Kidney tubule cell (primary cell): ENCODE results near the gene DTNB.

Experiments used
- DNase-seq: peaks from one replicate; pipeline ENCODE4 v3.0.0-alpha.2; 2018; ENCODE audit warnings: low spot score

Gene DTNB

GRCh38 chr2:25369439-25369838, 303.9 kb downstream of the DTNB start:
- no peak for DNase-seq

DNA sequence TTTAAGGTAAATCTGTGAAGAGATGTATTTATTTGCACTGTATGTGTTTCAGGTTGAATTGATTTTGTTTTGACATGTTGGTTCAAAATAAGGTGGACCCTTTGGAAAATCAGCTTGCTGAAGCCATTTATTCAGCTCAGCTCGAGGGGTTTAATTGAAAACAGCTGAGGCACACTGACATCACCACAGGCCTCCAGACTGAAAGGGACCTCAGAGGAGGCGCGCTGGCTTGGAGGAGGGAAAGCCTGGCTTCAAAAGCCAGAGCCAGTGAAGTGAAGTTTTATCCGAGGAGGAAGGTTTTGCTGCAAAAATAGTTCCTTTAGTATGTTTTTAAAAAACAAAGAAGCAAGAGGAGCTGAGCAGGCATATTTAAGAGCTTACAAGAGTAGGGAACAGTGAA, 304.7 kb downstream of the DTNB start:
- no peak for DNase-seq

DNA sequence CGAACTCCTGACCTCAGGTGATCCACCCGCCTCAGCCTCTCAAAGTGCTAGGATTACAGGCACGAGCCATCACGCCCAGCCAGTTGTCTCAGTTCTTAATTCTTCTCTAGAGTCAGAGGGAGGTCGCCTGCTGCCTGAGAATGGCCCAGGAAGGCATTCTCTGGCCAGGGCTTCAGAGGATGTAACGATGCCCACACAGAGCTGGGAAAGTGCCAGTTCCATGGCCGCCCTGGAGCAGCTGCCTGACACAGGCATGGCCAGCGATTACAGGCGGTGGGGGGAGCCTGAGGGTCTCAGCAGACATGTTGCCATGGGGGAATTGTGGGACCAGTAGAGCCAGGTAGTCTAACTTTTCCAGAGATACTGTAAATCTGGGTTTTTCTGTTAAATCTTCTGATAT, 306.1 kb downstream of the DTNB start:
- no peak for DNase-seq

DNA sequence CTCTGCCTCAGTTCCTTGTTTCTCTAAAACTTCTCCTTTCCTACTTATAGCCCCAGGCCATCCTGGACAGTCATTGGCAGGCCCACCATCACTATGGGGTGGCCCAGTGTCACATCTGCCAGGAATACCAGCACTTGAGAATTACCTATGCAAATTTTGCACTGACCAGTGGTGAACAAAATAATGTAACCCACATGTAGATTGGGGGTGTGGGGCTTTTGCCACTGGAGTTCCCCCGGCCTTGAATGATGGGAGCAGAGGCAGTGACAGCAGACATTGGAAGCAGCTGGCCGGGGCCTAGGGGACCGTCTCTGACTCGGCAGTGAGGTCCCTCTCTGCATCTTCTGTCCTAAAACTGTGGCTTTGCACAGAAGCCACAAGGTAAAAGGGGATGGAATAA, 306.7 kb downstream of the DTNB start:
- DNase-seq, result no peak

GRCh38 chr2:25365241-25365640, 308.1 kb downstream of the DTNB start:
- DNase-seq, result peak; percentile 53

- no peak for DNase-seq
Observed at GRCh38 chr2:25363733-25364132, 309.6 kb downstream of the DTNB start.

DNA sequence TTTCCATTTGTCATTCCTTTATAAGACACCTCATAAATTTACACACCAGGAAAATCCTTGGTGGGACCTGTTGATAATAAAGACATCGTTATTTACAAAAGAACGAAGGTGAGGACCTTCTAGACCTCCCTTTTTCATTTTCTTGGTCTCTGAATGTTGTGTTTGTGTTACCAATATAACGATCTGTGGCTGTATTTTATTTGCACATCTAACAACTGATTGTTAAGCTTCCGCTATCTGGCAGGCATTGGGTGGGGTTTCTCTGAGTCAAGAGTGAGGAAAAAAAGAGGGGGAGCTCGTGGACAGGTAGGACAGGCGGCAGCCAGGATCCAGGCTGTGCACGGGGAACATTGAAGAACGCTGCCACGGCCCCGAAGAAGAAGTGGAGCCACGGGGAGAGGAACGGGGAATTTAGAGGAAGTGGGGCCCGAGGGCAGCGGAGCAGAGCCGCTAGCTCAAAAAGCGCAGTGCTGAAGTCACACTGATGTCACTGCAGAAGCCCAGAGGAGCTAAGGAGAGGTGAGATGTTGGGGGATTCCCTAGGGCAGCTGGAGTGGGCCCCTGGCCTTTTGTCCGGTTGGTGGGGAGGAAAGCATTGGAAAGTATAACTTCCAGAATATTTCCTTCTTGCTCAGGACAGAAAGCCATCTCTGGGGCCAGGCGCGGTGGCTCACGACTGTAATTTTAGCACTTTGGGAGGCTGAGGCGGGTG, 310.8 kb downstream of the DTNB start:
- peak; percentile 49 for DNase-seq

- DNase-seq, result peak; percentile 93
Observed at GRCh38 chr2:25362049-25362433, 311.3 kb downstream of the DTNB start.

DNA sequence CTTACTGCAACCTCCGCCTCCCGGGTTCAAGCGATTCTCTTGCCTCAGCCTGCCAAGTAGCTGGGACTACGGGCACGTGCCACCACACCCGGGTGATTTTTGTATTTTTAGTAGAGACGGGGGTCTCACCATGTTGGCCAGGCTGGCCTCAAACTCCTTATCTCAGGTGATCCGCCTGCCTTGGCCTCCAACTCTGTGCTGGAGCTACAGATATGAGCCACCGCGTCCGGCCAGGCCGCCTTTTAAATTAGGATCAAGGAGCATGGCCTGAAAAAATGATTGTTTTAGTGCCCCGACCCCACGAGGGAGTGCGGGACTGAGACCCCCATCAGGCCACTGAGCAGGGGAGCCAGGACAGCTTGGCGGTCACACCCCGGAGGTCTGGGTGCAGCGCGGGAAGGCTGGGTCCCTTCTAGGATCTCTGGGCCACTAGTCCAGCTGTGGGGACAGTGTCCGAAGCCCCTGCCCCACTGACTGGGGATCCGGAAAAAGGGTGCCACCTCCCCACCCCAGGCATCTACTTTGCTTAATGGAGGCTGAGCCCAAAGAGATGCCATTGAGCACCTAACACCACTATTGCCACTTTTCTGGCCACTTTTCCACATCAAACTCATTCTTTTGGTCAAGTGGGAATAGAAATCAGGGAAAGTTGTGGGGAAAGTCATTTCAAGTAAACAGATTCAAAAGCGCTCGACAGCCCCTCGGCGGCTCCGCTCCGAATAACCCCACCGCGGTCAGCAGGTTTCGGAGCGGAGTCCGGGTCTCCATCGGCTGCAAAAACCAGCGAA, 311.9 kb downstream of the DTNB start:
- DNase-seq, result no peak

DNA sequence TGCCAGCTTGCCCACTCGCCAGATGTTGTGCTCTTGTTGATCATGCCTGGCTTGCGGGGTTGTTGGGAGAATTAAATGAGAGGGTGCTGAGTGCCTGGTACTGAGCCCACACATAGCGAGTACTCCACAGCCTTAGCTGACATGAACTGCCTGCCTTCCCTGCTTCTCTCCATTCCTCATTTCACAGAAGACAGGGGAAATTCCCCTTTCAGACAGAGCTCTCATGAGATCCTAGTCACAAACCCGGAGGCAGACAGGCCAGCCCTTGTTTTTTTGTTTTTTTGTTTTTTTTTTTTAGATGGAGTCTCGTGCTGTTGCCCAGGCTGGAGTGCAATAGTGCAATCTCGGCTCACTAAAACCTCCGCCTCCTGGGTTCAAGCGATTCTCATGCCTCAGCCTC, 314.5 kb downstream of the DTNB start:
- no peak for DNase-seq

DNA sequence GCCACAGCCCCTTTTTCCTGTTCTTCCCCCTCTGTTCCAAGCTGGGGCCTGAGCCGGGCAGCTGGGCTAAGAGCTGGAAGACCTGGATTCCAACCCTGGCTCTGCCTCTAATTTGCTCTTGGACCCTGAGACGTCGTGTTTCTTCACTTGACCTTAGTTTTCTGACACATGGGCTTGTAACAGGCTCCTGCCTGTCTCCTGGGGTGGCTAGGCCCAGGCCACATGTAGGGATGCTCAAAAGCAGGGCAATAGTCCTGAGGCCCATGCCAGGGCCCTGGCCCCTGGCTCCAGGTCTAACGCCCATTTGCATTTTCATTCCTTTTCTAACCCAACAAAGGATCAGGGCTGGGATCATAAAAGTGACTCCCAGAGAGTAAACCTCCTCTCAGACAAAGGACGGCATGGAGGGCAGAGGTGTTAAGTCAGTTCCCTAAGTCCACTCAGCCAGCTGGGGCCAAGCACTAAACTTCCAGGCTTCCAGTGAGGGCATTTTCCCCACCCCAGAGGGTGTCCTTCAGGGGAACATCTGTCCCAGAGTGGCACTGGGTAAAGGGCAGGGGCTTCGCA, 315.0 kb downstream of the DTNB start:
- DNase-seq, result no peak

DNA sequence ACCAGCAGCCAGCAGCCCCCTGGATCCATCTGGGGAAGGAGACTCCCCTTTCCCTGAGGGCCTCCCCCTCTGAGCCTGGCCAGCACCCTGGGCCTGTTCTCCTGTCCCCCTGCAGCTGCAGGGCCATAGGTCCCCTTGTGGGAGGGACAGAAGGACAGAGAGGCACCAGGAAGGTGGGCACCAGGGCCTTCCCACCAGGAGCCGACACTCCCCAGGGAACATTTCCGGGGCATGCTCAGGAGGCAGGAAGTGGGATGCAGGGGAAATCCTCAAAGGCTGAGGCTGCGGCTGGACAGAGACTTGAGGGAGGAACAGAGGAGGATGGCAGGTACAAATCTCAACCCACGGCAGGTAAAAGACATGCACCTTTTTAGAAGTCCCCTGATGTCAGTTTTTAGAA, 317.3 kb downstream of the DTNB start:
- no peak for DNase-seq

DNA sequence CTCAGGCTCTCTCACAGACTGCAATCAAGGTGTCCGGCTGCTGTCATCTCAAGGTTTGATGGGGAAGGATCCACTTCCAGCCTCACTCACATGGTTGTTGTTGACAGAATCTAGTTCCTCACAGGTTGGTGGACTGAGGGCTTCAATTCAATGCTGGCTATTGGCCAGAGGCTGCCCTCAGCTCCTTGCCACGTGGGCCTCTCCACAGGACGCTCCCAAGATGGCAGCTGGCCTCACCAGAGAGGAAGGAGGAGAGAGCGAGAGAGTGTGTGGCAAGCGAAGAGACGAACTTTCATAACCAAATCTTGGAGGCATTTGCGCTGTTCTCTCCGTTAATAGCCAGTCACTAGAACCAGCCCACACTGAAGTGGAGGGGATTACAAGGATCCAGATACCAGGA, 318.1 kb downstream of the DTNB start:
- no peak for DNase-seq

GRCh38 chr2:25354116-25354515, 319.3 kb downstream of the DTNB start:
- DNase-seq, result no peak

GRCh38 chr2:25349397-25349796, 324.0 kb downstream of the DTNB start:
- DNase-seq, result peak; percentile 68

- DNase-seq, result no peak
Observed at GRCh38 chr2:25347846-25348245, 325.5 kb downstream of the DTNB start.

DNA sequence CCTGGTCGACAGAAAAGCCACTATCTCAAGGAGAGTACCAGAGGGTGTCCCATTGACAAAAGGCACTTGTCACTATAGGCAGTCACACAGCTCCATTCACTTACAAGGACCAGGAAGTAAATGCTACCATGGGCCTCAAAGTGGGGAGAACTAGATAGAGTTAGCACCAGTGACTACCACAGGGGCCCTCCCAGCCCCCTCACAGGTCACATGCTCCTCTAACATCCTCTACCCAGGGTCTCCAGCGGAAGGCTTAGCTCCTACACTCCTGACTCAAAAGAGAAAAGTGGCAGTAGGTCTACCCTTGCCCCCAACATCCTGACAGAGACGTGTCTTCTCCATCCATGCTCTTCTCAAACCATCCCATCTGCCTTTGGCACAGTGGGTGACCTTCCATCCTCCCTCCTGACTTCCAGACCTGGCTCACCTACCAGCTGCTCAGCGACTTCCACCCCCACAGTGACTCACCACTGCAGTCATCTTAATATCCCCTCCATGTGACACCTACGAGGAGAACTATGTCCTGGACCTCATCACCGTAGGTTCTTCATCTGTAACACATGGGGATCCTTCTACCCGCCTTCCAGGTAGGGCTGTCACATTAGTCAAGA, 326.1 kb downstream of the DTNB start:
- peak; percentile 84 for DNase-seq

DNA sequence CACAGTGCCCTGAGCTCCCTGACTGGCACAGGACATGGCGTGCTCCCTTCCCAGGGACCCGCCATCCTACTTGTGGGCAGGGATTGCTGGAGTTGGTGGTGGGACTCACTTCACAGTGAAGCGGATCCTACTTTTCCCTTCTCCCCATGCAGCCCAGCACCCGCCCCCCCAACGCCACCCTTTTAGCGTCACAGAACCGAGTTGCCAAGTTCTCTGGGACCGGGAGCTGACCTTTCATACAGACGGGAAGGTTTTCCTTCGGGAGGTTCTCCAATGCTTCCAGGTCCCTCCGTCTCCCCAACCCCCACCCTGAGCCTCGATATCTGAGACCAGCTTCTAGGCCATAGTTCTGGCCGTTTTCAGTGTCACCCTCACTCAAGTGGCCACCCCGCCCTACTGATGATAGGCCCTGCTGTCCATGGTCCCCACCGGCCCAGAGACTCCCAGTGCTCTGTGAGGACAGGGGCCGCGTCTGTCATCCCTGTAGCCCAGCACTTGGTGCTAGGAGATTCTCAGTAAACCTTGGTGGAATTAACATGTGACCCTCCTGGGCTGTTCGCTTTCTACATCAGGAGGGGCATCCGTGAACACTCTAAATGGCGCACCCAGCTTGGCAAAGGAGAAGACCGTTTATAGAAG, 330.1 kb downstream of the DTNB start:
- no peak for DNase-seq

DNA sequence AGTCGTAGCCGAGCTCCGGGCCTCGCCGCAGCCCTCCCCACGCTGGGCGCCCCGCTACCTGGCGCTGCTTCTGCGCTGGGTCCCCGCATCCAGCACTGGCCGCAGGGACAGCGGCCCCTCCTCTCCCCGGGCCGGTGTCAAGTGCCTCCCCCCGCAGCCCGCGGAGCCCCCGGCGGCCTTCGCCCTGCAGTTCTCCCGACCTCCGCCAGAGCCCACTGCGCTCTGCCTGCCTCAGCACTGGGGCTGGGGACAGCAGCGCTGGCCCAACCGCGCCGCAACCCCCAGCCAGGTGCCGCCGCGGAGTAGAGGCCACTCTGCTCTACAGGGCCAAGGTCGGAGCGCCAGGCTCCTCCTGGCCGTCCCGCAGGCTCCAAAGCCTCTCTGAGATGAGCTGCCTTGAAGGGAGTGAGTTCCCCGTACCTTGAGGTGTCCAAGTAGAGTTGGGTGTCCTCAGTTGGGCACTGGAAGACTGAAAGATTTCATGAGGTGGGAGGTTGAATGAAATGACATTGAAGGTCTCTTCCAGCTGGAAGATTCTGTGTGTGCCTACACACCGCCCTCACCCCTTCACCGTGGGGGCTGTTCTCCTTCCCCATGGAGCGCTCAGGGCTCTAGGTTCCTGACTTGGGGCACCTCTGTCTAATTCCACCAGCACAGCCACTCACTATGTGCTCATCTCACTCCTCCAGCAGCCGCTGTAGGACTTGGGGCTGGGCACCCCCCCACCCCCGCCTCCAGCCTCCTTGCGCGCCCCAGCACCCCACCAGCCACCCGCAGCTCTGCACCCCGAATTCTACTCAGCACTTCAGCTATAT, 330.8 kb downstream of the DTNB start:
- peak; percentile 87 for DNase-seq

DNA sequence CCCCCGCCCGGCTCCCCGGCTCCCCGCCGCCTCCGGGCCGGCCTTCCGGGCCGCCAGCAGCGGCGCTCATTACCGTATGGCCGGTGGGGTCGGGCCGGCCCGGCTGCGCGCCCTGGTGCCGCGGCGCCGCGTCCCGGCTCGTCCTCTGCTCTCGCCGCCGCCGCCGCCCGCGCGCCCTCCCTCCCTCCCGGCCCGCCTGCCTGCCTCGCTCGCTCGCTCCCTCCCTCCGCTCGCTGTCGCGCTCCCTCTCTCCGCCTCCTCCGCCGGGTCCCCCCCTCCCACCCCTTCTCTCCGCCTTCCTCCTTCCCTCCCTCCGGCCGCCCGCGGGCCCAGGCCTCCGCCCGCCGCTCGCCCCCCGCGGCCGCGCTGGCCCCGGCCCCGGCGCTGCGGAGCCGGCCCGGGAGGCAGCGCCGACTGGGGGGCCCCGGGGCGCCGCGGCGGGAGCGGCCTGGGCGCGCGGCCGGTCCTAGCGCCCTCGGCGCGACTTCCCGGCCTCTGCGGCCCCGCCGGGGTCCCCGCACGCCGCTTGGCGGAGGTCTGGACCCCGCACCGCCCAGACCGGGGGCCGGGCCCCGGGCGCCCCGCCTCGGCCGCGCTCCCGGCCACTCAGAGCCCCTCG, 331.5 kb downstream of the DTNB start, which contains the start of gene DNMT3A:
Gene DNMT3A (minus strand): TSS at position 173 of the 619 bp plus-strand sequence. CDS start 27,941 bp downstream, outside the sequence.
- DNase-seq, result peak; percentile 68
